AG08395 (cell line): Measurements from ENCODE around the gene ASB7.

ENCODE experiments used
- DNase-seq: peaks from one replicate; pipeline ENCODE4 v3.0.0; 2012; ENCODE audit warnings: mixed read lengths, low spot score

ASB7 gene

DNA sequence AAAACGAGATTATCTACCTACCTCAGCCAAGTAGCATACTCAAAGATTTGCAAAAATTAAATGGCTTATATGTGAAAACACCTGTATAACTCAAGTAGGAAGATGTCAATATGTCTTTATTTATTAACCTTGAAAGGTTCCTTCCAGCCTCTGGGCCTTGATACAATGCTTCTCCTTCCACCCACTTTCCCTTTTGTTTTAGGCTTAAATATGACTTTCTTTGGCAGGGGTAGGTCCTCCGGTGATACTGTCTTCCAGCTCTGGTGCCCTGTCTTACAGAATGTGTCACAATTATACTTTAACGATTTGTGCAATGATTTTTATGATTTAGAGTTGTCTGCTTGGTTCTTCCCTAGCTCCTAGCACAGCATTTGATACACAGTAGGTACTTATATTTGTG, 4.5 kb upstream of the ASB7 start:
- no peak for DNase-seq

DNA sequence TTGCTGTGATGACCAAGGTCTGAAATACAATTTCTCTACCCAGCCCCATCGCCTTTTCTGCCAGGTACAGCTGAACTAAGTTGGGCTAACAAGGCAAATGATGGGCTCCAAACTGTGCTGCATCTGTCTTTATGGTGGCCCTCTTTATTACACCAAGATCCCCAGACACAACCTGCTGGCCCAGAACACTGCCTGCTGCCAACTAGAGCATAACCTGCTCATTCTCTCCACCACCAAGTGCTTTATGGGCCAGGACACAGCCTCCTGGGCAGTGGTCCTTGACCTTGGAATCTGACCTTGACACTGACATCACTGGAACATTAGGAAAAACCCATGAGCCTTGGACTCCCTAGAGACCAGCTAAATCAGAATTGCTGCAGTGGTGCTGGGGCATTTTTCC, 3.7 kb upstream of the ASB7 start:
- DNase-seq, result no peak

DNA sequence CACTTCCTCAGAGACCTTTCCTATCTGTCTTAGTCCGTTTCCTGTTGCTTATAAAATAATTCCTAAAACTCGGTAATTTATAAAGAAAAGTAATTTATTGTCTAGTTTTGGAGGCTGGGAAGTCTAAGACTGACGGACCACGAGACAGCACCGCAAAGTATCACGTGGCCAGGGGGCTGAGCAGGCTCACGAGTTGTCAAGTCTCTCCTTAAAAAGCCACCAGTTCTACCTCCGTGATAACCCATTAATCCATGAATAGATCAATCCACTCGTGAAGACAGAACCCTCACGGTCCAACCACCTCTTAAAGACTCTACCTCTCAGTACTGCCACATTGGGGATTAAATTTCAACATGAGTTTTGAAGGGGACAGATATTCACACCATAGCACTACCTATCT, 1.2 kb upstream of the ASB7 start:
- no peak for DNase-seq

DNA sequence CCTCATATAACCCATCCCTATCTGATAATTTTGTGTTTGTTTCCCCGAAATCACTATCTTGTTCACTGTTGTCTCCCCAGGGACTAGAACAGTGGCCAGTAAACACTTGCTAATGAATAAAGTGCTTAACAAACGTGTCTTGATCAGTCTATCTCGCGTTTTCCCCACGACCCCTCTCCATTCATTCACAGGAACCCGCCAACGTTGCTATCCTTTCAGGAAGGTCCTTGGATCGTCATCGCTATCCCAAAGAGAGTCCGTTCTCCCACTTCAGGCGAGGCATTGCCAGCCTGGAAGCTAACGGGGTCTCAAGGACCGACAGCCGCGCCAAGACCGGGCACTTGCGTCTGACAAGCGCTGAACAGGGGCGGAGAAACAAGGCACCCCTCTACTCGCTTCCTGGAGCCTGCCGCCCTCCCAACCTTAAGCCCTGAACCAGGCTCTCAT, 749 bp upstream of the ASB7 start:
- no peak for DNase-seq

DNA sequence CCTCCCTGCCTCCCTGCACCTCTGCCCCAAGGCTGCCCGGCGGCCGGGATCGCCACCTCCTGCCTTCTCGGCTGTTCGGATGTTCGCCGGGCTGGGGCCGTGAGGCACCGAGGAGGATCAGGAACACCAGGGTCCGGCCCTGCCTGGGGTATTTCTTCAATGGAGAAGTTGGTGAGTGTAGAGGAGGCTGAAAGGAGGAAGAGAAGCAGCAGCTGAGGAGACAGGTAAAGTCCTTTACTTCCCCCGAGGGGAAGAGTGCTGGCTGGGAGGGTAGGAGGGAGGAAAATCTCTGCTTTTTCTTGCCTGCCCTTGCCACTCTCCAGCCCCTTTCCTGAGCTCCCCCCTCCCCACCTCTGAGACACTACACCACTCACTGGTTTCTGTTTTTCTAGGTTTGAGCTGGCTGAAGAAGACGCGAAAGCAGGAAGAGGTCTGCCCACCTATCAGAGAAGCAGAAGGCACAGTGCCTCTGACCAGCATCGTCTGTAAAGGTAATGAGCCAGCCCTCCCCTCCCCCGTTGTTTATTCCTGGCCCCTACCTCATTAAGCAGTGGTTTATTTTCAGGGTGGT, 519 bp downstream of the ASB7 start:
- DNase-seq, result no peak

DNA sequence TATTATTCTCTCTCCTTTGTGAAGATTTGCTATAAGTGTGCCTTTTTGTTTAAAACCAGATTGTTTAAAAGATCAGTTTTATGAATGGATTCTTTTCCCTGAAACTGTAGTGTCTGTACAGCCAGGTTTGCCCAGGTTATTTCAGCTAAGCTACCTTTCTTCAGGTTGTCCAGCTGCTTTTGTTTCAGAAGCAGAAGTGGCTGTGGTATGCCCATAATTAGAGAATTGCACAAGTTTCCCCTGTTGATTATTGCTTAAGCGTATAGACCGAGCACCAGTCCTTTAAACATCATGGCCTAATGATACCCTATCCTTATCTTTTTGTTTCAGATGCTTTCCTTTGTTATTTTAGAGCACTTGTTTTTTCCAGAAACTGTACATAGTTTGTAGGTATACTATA, 10.2 kb downstream of the ASB7 start:
- no peak for DNase-seq

DNA sequence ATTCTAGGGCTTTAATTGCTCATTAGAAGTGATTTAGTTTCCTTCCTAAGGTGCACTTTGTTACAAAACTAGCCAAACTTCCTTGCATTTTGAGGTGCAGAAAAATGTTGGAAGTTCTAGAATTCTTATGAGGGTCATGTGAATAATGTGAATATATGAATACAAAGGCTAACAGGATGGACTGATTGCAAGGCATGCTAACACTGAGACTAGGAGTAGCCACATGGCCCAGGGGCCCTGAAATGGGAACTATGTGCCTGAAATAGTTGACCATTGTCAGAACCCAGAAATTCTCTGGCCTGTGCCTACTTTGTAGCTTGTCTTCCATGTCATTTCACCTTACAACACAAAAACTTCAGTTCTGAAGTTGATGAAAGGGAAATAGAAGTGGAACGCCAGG, 10.8 kb downstream of the ASB7 start:
- no peak for DNase-seq

DNA sequence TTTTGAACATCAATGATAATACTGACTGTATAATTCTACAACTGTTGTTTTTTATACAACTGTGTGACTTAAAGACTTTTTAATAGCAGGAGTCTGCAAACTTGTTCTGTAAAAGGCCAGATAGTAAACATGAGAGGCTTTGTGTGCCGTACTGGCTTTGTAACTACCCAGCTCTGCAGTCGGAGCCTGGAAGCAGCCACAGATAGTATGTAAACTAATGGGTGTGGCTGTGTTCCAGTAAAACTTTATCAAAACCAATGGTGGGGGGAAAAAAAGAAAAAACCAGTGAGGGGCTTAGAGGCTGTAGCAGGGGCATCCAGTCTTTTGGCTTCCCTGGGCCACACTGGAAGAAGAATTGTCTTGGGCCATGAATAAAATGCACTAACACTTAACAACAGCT, 11.9 kb downstream of the ASB7 start:
- no peak for DNase-seq

DNA sequence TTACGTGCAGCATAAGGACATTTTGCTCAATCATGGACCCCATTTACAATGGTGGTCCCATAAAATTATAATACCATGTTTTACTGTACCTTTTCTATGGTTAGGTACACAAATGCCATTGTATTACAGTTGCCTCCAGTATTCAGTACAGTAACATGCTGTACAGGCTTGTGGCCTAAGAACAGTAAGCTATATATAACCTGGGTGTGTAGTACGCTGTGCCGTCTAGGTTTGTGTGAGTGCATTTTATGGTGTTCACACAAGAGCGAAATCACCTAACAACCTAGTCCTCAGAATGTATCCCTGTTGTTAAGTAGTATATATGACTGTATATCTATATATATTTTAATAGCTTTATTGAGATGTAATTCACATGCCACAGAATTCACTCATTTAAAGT, 12.5 kb downstream of the ASB7 start:
- DNase-seq, result no peak

DNA sequence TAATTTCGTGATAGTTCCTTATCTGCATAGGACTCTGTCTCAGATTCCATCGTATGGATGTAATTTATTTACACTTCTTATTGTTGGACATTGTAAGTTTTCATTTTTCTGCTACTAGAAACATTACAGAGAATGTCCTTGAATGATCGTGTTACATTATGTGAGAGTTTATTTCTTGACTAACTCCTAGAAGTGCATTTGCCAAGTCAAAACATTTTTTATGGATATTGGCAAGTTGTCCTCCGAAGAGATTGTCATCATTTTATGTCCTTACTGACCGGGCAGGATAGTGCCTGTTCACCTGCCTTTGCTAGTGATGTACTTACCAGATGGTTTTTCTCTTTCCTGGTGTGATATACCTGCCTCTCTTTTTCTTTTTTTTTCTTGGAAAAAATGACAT, 13.4 kb downstream of the ASB7 start:
- no peak for DNase-seq

DNA sequence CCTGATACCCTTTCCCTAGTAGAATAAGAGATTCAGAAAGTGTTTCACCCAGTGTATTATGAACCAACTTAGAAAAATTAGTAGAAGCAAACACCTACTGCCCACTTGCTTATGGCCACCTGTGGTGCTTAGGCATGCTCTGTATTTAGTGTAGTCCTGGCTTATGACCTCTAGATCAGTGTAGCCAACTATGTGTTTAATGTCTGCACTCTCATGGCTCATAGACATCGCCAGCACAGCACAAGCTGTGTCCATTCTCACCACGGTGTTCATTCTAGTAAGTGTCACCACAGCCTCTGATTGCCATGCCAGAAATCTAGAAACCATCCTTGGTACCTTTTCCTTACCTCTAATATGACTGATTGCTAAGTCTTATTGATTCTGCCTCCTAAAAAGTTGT, 14.3 kb downstream of the ASB7 start:
- DNase-seq, result no peak

DNA sequence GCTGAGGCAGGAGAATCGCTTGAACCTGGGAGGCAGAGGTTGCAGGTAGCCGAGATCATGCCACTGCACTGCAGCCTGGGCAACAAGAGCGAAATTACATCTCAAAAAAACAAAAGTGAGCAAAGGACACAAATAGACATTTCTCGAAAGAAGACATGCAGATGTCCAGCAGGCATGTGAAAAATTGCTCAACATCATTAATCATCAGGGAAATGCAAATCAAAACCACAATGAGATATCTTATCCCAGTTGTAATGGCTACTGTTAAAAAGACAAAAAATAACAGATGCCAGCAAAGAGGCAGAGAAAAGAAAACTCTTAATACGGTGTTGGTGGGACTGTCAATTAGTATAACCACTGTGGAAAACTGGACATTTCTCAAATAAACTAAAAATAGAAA, 20.9 kb downstream of the ASB7 start:
- DNase-seq, result no peak

DNA sequence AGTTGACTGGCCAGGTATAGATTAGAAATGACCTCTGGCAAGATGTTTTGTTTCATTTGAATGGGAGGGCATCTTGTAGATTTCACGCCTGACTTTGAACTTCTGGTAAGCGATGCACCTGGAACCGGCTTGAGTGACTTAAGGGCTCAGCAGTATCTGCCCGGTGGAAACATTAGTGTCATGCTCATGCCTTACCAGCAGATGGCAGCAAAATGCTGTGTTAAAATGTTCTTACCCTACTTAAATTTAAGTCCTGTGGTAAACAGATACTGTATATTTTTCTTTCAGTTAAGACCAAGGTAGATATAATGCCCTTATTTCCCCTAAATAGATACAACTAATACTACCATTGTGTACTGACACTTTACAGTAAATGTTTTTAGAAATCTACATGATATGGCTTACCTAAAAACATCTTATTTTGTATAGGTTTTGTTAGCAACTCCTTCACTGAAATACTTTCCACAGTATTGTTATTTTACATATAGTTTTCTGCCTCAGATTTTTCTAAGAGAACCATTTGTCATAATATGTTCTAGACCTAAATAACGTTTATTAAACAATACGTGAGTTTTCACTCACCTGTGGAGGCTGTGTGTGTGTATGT, 25.5 kb downstream of the ASB7 start:
- peak; percentile 65 for DNase-seq

DNA sequence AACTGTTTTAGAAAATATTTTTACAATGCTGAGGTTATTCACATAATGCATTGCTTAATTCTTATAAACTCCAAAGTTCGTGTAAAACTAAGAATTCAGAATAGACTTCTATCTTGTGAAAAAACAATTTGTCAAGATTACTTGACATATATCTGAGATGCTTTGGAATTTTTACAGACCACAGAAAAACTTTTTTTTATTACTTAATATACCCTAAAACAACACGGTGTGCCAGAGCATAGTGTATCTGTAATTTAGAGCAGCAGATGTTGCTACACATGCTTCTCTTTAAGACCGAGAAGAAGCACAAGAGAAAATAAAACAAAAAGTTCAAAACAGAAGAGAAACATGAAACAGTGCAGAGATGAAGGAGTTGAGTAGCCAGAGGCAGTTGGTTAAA, 26.4 kb downstream of the ASB7 start:
- DNase-seq, result peak; percentile 44

DNA sequence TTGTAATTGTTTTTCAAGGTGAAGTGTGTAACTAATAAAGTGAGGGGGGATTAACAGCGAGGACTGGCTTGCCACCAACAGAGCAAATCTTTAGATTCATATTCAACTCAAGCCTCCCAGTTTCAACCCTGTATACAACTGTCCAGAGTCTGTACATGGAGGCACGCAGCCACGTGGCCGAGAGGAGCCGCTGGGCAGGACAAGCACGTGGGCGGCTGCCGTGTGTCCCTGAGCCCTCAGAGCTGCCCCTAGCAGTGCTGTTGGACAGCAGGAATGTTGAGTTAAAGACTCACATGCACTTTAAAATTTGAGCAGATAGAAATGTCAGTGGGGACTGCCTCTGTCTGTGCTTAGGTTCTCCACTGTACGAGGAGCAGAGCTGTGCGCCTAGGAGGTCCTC, 29.4 kb downstream of the ASB7 start:
- DNase-seq, result no peak

DNA sequence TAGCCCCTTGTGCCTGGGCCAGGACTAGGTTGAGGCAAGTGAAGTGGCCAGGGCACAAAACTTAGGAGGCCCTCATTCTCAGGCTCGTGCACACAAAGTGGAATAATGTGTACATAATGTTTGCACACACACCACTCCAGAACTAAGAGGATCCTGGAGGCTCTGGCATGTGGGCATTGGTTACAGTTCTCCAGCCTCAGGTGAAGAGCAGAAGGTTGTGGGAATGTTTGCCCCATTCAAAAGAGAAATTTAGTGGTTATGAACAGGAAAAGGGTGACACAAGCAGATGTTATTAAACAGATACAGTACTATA, 31.3 kb downstream of the ASB7 start:
- no peak for DNase-seq

DNA sequence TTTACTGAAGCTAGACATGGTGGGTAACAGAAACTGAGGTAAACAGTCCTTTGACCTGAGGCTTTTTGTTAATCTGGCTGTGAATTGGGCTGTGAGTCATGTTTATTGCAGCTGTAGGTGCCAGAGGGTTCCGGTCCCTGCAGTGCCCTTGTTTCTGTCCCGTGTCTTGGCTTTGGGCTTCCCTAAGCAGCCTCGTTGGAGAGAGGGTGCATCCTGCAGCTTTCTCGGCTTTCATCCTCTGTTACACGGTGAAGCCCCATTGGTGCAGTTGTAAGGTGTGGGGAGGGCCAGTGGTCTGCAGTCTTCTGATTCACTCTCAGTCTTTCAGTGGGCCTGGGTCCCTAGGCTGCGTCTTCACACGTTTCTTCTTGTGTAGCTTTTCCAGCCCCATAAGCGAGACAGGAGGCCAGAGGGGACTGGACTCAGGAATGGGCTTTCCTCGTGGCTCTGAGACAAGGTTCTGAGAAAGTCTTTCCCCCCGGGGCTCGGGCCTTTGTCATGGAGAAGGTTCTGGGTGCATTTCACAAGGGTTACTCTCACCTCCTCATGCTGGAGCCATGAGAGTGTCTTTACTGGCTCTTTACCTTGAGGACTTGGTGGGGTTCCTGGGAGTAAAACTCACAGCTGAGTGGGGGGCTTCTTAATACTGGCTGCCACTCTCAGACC, 33.1 kb downstream of the ASB7 start:
- DNase-seq, result no peak

DNA sequence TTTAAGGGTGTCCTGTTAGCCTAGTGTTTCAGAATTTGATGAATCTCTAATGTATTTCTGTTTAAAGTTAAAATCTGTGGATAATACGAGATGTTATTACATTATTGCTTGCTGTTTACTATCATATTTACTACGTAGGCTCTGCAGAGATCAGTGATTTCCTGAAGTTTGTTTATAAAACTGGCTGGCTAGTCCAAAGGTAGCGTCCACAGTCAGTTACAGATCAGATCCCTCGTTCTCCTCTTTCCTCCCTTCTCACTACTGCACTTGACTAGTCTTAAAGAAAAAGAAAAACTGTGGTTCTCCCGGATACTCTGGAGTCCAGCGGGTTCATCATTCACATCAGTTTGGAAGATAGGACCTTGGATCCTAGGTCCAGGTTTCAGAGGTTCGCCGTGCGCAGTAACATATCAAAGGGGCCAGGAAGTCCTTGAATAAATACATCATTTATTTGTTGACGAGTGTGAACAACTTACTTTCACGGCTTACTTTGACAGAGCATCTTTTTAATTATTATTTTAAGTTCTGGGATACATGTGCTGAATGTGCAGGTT, 35.9 kb downstream of the ASB7 start:
- no peak for DNase-seq

DNA sequence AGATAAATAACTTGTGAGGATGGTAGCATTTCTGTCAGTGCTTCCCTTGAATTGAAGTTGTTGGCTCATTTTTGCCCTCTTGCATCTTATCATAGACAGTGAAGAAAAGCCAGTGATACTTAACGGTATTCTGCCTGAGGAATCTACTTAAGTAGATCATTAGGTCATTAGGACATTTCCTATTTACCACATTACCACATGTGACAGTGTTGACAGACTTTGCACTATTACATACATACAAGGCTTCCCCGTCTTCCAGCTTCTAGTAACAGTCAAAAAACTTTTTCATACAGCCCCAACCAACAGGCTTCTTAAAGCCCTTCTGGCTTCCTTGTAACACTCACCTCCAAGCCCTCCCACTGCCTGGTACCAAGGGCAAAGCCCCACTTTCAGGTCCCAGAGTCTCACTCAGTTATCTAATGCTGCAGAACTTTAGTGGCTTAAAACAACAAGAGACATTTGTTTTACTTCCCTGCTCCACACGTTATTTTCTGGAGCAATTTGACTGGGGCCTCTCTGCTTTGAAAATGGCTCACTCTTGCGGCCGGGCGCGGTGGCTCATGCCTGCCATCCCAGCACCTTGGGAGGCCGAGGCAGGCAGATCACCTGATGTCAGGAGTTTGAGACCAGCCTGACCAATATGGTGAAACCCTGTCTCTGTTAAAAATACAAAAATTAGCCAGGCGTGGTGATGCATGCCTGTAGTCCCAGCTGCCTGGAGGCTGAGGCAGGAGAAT, 40.0 kb downstream of the ASB7 start:
- DNase-seq, result no peak

DNA sequence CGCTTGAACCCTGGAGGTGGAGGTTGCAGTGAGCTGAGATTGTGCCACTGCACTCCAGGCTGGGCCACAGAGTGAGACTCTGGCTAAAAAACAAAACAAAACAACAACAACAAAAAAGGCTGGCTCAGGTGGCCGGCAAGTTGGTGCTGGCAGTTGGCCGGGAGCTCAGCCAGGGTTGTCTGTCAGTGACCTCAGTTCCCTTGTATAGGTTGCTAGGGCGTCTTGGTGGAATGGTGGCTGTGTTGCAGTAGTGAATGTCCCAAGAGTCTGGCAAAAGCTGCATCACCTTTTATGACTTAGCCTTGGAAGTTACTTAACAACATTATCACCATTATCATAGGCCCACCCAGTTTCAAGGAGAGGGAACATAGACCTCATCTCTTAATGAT, 40.6 kb downstream of the ASB7 start:
- DNase-seq, result no peak

DNA sequence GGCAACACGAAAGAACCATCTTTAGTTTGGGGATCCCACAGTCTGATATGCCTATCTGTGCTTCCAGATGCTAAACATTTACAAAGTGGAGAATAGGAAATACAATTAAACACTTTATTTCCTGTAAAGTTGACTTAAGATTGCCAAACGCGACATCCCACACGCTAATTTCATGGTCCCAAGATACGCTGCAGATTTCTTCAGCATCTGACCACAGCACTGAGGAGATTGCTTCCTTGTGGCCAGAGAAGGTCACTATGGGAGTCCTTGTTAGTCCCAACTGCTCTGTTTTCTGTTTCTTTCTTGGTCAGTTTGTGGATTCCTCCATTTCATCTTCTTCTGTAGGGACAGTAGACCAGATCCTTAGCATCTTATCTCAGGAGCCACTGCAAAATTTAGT, 43.3 kb downstream of the ASB7 start:
- no peak for DNase-seq

DNA sequence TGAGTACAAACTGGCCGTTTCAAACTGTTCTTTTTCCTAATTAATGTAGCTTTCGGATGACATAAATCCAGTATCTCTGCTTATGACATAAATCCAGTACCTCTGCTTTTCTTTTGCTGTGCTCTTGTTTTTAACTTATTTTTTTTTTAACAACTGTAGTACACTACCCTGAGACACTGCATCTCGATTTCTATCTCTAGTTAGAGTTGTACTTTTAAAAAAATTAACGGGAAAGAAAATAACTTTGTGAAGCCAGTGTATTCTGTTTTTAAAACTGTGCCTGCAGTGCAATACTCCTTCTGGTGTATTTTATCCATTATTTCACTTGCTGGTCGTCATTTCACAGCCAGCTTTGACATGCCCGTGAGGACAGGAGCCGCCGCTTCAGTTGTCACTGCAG, 46.6 kb downstream of the ASB7 start:
- no peak for DNase-seq

DNA sequence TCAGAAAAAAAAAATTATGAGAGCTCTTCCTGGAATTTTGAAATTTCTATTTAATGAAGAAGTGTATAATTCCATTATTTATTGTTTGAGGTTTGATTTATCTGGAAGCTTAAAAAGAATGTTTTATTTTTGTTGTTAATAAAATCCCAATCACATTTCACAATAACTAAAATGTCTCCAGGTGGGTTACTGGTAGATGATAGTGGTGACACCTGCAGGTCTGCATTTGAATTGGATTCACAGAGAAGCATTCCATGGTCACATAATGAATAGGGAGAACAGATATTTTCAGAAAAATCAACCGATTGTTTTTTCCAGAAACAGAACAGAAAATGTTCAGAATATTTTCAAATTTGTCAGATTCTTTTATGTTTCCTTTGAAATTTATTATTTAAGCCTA, 48.3 kb downstream of the ASB7 start:
- DNase-seq, result no peak
